ENCODE data around the gene TMEM151B.

DNA sequence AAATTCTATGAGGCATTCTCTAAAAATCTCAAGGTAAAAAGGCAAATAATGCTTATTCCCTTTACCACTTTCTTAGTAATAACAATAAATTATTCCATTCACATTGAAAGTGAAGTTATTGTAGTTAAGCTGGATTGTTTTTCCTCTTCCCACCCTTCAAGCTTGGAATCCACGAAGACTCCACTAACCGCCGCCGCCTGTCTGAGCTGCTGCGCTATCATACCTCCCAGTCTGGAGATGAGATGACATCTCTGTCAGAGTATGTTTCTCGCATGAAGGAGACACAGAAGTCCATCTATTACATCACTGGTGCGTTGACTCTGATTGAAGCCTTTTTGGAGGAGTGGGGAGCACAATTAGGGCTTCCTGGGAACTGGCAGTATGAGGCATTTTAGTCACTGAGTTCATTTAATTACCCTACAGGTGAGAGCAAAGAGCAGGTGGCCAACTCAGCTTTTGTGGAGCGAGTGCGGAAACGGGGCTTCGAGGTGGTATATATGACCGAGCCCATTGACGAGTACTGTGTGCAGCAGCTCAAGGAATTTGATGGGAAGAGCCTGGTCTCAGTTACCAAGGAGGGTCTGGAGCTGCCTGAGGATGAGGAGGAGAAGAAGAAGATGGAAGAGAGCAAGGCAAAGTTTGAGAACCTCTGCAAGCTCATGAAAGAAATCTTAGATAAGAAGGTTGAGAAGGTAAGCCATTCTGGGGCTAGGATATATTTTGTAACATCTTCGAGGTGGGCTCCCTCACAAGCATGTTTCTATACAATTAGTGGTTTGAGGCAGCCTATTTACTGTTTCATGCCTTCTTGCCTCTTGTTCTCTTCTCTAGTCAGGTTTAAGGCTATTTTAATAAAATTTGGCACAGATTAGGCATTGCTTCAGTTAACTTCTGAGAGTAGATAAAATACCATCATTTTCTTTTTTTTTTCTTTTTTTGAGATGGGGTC lies 18.4 kb upstream of the TMEM151B start:
- TF ChIP-seq POLR2A (IDR thresholded peaks at IDR 0.05) = no peak
- TF ChIP-seq, protein P1, sequence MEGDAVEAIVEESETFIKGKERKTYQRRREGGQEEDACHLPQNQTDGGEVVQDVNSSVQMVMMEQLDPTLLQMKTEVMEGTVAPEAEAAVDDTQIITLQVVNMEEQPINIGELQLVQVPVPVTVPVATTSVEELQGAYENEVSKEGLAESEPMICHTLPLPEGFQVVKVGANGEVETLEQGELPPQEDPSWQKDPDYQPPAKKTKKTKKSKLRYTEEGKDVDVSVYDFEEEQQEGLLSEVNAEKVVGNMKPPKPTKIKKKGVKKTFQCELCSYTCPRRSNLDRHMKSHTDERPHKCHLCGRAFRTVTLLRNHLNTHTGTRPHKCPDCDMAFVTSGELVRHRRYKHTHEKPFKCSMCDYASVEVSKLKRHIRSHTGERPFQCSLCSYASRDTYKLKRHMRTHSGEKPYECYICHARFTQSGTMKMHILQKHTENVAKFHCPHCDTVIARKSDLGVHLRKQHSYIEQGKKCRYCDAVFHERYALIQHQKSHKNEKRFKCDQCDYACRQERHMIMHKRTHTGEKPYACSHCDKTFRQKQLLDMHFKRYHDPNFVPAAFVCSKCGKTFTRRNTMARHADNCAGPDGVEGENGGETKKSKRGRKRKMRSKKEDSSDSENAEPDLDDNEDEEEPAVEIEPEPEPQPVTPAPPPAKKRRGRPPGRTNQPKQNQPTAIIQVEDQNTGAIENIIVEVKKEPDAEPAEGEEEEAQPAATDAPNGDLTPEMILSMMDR (IDR thresholded peaks at IDR 0.05) = no peak
